AG10803 (cell line): ENCODE measurements around the gene SPINT2.

ENCODE experiments used
- DNase-seq: peaks from one replicate; pipeline ENCODE4 v3.0.0; 2010; ENCODE audit warnings: low read depth
- H3K4me3 ChIP-seq: 2 replicates; pipeline ENCODE4 v1.5.1; 2011; ENCODE audit warnings: mild to moderate bottlenecking, low read length, control low read depth
- TF ChIP-seq, protein P1 (sequence below): conservative IDR thresholded peaks from 2 replicates; pipeline ENCODE4 v1.5.1; 2011; ENCODE audit warnings: mild to moderate bottlenecking, low read length, control low read depth, inconsistent platforms

The SPINT2 gene

DNA sequence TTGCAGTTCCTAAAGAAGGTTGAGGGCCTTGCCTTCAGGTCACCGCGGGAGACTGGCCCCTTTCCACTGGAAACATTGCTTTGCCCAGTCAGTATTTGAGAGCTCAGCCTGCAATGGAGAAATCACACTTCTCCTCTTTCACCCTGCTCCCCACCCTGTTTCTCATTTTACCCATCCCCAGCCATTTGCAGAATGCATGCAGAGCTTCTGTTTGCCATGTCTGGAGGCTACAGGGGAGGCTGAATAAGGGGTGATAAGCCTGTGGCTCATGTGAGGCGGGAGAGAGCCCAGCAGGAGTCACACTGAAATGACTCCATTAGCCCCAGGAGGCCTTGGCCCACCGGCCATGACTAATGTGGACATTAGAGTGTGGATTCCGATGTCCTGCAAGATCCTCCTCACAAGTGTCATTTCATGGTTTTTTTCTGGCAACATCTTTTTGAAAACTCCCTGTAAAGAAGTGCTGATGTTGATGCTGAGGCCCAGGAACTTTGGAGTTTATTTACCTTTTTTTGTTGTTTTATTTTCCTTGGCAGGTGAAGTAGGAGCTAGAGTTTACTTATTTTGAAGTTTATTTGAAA lies 6.3 kb downstream of the SPINT2 start:
- DNase-seq: no peak

DNA sequence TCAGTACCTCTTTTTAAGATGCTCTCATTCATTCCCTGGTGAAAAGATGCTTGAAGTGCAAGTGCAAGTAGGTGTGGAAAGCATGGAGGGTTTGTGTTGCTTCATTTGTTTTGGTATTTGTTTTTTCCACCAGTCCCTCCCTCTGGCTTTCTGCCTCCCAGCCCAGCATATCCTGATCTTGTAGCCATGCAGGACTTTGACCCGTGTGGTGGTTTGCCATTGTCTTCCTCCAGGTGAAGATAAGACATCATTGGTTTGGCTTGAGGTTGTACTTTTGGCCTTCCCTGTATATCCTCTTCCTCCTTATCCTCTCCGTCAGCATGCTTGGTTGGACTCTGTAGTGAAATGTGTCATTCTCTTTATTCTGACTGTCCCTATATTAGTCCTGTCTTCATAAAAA lies 9.1 kb downstream of the SPINT2 start:
- DNase-seq: no peak
- TF ChIP-seq, protein P1, sequence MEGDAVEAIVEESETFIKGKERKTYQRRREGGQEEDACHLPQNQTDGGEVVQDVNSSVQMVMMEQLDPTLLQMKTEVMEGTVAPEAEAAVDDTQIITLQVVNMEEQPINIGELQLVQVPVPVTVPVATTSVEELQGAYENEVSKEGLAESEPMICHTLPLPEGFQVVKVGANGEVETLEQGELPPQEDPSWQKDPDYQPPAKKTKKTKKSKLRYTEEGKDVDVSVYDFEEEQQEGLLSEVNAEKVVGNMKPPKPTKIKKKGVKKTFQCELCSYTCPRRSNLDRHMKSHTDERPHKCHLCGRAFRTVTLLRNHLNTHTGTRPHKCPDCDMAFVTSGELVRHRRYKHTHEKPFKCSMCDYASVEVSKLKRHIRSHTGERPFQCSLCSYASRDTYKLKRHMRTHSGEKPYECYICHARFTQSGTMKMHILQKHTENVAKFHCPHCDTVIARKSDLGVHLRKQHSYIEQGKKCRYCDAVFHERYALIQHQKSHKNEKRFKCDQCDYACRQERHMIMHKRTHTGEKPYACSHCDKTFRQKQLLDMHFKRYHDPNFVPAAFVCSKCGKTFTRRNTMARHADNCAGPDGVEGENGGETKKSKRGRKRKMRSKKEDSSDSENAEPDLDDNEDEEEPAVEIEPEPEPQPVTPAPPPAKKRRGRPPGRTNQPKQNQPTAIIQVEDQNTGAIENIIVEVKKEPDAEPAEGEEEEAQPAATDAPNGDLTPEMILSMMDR: no peak
- no peak overlapping the region for H3K4me3 ChIP-seq

More for the DNA sequence above, 6.3 kb downstream of the SPINT2 start:
- TF ChIP-seq, protein P1: no peak
- H3K4me3 ChIP-seq: no peak overlapping the region

DNA sequence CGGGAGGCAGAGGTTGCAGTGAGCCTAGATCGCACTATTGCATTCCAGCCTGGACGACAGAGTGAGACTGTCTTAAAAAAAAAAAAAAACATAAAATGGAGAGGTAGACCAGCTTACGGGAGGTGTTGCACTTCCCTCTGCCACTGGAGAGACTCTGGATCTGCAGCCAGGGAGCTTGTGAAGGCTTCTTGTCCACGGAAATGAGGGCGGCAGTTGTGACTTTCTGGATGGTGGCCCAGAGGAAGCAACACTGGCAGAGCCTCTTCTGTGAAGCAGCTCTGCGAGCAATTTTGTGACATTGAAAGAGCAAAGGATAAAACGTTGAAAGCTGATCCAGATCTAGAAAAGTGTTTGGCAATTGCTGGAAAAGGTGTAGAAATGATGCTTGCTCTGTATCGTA lies 10.4 kb downstream of the SPINT2 start:
- TF ChIP-seq, protein P1: no peak
- no peak overlapping the region for H3K4me3 ChIP-seq
- no peak for DNase-seq

DNA sequence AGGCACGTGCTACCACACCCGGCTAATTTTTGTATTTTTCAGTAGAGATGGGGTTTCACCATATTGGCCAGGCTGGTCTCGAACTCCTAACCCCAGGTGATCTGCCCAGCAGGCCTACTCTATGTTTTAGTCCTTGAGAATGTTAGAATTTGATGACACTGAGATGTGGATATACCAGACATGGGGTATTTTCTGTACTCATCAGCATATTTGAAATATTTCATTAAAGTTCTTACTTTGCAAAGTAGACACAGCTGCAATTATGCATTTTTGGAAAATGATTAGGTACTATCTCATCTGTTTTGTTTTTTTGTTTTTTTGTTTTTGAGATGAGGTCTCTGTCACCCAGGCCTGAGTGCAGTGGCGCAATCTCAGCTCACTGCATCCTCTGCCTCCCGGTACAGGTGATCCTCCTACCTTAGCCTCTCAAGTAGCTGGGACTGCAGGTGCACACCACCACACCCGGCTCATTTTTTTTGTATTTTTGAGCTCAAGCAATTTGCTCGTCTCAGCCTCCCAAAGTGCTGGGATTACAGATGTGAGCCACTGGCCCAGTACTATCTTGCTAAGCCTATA lies 12.7 kb downstream of the SPINT2 start:
- DNase-seq: peak; percentile 30
- H3K4me3 ChIP-seq: no peak overlapping the region
- TF ChIP-seq, protein P1: no peak

DNA sequence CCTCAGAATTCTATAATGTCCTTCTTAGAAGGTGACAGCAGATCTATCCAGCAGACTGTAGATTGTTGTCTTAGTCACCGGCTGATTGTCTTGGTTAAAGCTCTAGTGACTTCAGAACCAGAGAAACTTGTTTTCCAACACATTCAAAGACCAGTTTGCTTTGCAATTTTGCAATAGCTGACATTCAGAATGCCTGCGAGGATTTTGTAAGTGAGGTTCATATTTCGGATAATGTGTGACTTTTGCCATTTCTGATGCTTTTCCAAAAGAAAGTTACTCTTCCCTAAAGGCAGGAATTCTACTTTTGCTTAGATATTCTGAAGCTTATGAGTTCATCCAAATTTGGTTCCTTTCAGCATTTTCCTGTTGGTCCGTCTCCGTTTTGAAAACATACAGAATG lies 13.2 kb downstream of the SPINT2 start:
- no peak overlapping the region for H3K4me3 ChIP-seq
- TF ChIP-seq, protein P1: no peak
- DNase-seq: peak; percentile 65

DNA sequence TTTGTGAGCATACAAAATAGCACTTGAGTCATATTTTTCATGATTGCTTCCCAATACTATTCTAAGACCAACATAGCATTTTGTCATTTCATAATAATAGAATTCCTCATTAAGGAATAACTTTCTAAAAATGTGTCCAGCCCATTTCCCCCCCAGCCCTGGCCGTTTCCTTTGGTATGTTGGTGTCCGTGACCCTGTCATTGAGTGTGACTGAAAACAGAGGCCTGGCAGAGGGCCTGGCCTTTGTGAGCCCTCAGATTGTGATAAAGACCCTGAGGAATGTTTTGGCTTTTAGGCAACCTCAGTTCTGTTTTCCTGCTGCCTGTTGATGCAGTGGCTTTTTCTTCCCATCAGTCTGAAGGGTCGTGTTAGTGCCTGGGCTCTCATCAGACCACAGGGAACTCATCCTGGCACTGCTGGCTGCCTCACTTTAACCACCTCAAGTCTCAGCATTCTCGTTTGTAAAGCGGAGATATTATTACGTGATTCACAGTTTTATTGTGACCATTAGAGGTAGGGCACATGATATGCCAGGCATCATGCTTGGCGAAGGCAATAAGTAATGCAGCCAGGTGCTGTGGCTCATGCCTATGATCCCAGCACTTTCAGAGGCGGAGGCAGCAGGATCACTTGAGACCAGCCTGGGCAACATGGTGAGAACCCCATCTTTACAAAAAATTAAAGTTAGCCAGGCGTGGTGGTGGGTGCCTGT lies 13.8 kb downstream of the SPINT2 start:
- DNase-seq: peak; percentile 91
- TF ChIP-seq, protein P1: no peak
- H3K4me3 ChIP-seq: no peak overlapping the region

DNA sequence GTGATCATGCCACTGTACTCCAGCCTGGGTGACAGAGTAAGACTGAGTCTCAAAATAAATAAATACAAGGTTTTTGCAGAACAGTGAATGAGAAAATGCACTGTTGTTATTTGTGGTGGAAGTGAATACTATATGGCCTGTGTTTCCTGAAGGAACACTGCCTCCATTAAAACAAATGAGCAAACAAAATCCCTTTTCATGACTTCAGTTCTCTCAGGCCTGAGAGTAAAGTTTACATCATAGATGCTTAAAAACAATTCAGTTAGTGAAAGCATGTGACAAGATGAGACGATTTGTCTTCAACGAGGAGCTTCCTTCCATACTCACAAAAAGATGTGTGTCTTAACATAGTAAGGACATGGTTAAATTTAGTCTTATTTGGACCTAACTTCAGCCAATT lies 14.4 kb downstream of the SPINT2 start:
- TF ChIP-seq, protein P1: no peak
- H3K4me3 ChIP-seq: no peak overlapping the region
- no peak for DNase-seq
